Measurements from ENCODE around the gene CDKN1C.

DNA sequence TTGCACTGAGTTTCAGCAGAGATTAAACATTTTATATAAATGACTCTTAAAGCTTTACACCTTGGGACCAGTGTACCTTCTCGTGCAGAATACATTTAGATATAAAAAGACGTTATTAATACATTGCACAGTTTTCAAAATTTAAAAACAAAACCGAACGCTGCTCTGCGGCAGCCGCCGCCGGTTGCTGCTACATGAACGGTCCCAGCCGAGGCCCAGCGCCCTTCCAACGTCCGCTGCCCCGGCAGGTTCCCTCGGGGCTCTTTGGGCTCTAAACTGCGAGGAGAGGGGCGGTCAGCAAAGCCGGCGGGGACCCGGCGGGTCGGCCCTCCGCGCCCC lies 2.0 kb downstream of the CDKN1C start:
- TF ChIP-seq, protein P1, sequence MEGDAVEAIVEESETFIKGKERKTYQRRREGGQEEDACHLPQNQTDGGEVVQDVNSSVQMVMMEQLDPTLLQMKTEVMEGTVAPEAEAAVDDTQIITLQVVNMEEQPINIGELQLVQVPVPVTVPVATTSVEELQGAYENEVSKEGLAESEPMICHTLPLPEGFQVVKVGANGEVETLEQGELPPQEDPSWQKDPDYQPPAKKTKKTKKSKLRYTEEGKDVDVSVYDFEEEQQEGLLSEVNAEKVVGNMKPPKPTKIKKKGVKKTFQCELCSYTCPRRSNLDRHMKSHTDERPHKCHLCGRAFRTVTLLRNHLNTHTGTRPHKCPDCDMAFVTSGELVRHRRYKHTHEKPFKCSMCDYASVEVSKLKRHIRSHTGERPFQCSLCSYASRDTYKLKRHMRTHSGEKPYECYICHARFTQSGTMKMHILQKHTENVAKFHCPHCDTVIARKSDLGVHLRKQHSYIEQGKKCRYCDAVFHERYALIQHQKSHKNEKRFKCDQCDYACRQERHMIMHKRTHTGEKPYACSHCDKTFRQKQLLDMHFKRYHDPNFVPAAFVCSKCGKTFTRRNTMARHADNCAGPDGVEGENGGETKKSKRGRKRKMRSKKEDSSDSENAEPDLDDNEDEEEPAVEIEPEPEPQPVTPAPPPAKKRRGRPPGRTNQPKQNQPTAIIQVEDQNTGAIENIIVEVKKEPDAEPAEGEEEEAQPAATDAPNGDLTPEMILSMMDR (IDR thresholded peaks at IDR 0.05): no peak
- no peak for TF ChIP-seq POLR2AphosphoS5 (IDR thresholded peaks at IDR 0.05)
